NB4 (cell line): ENCODE data around the gene CTIF.

ENCODE experiments used
- POLR2A ChIP-seq: IDR thresholded peaks from 2 replicates; pipeline ENCODE4 v1.6.1; 2011; ENCODE audit warnings: mild to moderate bottlenecking; ENCODE audit not compliant: insufficient read length; ENCODE audit errors: extremely low read depth
- TF ChIP-seq, protein P1 (sequence below): IDR thresholded peaks from one replicate; pipeline ENCODE4 v1.5.1; 2012; ENCODE audit warnings: low read depth, low read length

GRCh38 chr18:48745293-48745692, 206.5 kb downstream of the CTIF start:
- TF ChIP-seq POLR2A, result no peak
- TF ChIP-seq, protein P1, sequence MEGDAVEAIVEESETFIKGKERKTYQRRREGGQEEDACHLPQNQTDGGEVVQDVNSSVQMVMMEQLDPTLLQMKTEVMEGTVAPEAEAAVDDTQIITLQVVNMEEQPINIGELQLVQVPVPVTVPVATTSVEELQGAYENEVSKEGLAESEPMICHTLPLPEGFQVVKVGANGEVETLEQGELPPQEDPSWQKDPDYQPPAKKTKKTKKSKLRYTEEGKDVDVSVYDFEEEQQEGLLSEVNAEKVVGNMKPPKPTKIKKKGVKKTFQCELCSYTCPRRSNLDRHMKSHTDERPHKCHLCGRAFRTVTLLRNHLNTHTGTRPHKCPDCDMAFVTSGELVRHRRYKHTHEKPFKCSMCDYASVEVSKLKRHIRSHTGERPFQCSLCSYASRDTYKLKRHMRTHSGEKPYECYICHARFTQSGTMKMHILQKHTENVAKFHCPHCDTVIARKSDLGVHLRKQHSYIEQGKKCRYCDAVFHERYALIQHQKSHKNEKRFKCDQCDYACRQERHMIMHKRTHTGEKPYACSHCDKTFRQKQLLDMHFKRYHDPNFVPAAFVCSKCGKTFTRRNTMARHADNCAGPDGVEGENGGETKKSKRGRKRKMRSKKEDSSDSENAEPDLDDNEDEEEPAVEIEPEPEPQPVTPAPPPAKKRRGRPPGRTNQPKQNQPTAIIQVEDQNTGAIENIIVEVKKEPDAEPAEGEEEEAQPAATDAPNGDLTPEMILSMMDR, result no peak
